LNCaP clone FGC (cell line): ENCODE results near the gene MRPS12.
A peak's percentile ranks its signal among the peaks of the same experiment; 100 is the strongest.
"Not testable (repeated sequence)": the region's sequence is repeated elsewhere in the genome, so short reads cannot be mapped to it uniquely, and the experiment has no call there.

Source experiments
- DNase-seq: peaks from one replicate; pipeline ENCODE4 v3.0.0-alpha.2; 2011; ENCODE audit warnings: low read depth
- H3K4me3 ChIP-seq: 2 replicates; pipeline ENCODE4 v1.5.1; 2011; ENCODE audit warnings: mild to moderate bottlenecking, low read depth, low read length, control low read depth
- CTCF ChIP-seq: IDR thresholded peaks from 2 replicates; pipeline ENCODE4 v1.5.1; 2012; ENCODE audit warnings: mild to moderate bottlenecking; ENCODE audit not compliant: control insufficient read depth, insufficient read depth; ENCODE audit errors: extremely low read depth

The MRPS12 gene

GRCh38 chr19:38930776-38931520 lies at the start of gene MRPS12:
Gene MRPS12, plus strand, starts transcription at chr19:38930944. Its CDS starts 351 bp downstream, at chr19:38931295.
- peak; percentile 98 for DNase-seq
- H3K4me3 ChIP-seq: peak within 1 kb of the TSS; percentile 92
- TF ChIP-seq CTCF: no peak

- H3K4me3 ChIP-seq: no peak overlapping the region
- no peak for DNase-seq
- no peak for TF ChIP-seq CTCF
Observed at GRCh38 chr19:38883286-38883685, 47.5 kb upstream of the MRPS12 start.

- H3K4me3 ChIP-seq, DNase-seq: not testable (repeated sequence)
Observed at GRCh38 chr19:38884691-38885090, 46.1 kb upstream of the MRPS12 start.

GRCh38 chr19:38888876-38889275 lies 41.9 kb upstream of the MRPS12 start:
- H3K4me3 ChIP-seq: no peak overlapping the region
- no peak for DNase-seq
- no peak for TF ChIP-seq CTCF

- TF ChIP-seq CTCF: no peak
- DNase-seq: no peak
- no peak overlapping the region for H3K4me3 ChIP-seq
Observed at GRCh38 chr19:38889803-38890202, 40.9 kb upstream of the MRPS12 start.

GRCh38 chr19:38890686-38891085 lies 40.1 kb upstream of the MRPS12 start:
- no peak for TF ChIP-seq CTCF
- H3K4me3 ChIP-seq: no peak overlapping the region
- no peak for DNase-seq

- no peak for TF ChIP-seq CTCF
- H3K4me3 ChIP-seq: no peak overlapping the region
- DNase-seq: no peak
Observed at GRCh38 chr19:38891771-38892170, 39.0 kb upstream of the MRPS12 start.
